Left ventricle myocardium inferior (tissue), 1 donor: ENCODE measurements around the gene WEE1. TPM values are rescaled to one million over a fixed set of nuclear protein-coding genes. Genes with fewer than 3 reads are reported as not detected.
"Not testable (repeated sequence)": the region's sequence is repeated elsewhere in the genome, so short reads cannot be mapped to it uniquely, and the experiment has no call there.

Experiments used
- DNase-seq: peaks from one replicate; pipeline ENCODE4 v3.0.0-alpha.2; 2020
- H3K27ac ChIP-seq: fragments of 200-600 bp; replicated peaks from 2 replicates; pipeline ENCODE4 v1.8.0; 2021
- H3K27me3 ChIP-seq: fragments of 200-600 bp; 2 replicates; pipeline ENCODE4 v1.8.0; 2021; ENCODE audit warnings: low read depth
- H3K36me3 ChIP-seq: fragments of 200-600 bp; 2 replicates; pipeline ENCODE4 v1.8.0; 2021
- H3K4me1 ChIP-seq: fragments of 200-600 bp; 2 replicates; pipeline ENCODE4 v1.8.0; 2021
- H3K4me3 ChIP-seq: fragments of 200-600 bp; 2 replicates; pipeline ENCODE4 v1.8.0; 2021; ENCODE audit warnings: mild to moderate bottlenecking, moderate library complexity
- H3K9me3 ChIP-seq: fragments of 200-600 bp; replicated peaks from 2 replicates; pipeline ENCODE4 v1.8.0; 2021
- intact Hi-C: fragments of 100-400 bp; cut with micrococcal nuclease; formaldehyde crosslinking; loops from one replicate; pipeline ENCODE4 v1.11.0; 2022
- total RNA-seq: library from RNA; stranded (reverse); fragmentation: NEBNext Ultra II Directional; extraction: Animal tissue kit (Norgen Biotek cat#: 25700); gene quantifications from one replicate; pipeline ENCODE4 v1.2.1, GENCODE V29; 2021
- TF ChIP-seq, protein P1 (sequence below): fragments of 200-600 bp; IDR thresholded peaks from 2 replicates; pipeline ENCODE4 v1.8.0; 2021; ENCODE audit warnings: antibody characterized with exemption, mild to moderate bottlenecking, borderline replicate concordance
- donor health status: DM: no; HTN: yes; CAD: no; lungs with severe emphysema.

WEE1 gene
- total RNA-seq, 1 donor from 2014 or later = 41.8 TPM

DNA sequence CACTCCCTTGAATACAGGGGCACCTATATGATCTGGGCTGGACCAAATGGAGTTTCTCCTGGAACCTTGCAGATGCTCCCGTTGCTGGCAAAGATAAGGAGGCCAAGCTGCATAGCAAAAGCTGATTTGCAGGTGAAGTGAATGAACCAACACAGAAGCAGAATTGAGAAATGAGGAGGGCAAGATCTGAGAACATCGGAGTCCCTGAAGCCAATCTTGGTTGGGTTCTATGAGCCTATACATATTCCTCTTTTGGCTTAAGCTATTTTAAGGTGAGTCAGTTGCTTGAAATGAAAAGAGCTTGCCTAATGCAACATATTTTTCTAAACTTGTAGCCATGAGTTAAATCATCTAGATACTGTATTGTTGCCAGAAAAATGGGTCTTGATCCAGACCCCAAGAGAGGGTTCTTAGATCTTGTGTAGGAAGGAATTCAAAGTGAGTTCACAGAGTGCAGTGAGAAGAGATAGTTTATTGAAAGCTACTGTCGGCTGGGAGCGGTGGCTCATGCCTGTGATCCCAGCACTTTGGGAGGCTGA lies 23.5 kb downstream of the WEE1 start:
- DNase-seq = no peak
- intact Hi-C loops = no loop called here
- peaks cover 8% of the 10 kb centered on the region for H3K4me1 ChIP-seq

DNA sequence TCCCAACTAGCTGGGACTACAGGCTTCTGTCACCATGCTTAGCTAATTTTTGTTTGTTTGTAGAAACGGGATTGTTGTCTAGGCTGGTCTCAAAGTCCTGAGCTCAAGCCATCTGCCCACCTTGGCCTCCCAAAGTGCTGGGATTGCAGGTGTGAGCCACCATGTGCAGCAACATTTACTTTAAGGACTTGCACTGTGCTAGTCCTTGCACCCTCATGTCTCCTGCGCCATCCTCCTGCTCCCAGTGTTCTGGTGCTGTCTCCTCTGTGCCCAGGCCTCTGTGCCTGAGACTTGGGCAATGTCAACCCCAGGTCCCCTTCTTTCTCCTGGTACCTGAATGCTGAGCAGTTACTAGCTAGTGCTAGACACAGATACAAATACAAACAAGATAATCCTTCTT lies 26.7 kb downstream of the WEE1 start:
- no peaks in the 10 kb centered on the region for H3K9me3 ChIP-seq
- intact Hi-C loops = no loop called here
- H3K27ac ChIP-seq = no peak overlapping the region
- H3K4me1 ChIP-seq = peaks cover 8% of the 10 kb centered on the region
- no peaks in the 10 kb centered on the region for H3K27me3 ChIP-seq
- DNase-seq = no peak
- TF ChIP-seq, protein P1, sequence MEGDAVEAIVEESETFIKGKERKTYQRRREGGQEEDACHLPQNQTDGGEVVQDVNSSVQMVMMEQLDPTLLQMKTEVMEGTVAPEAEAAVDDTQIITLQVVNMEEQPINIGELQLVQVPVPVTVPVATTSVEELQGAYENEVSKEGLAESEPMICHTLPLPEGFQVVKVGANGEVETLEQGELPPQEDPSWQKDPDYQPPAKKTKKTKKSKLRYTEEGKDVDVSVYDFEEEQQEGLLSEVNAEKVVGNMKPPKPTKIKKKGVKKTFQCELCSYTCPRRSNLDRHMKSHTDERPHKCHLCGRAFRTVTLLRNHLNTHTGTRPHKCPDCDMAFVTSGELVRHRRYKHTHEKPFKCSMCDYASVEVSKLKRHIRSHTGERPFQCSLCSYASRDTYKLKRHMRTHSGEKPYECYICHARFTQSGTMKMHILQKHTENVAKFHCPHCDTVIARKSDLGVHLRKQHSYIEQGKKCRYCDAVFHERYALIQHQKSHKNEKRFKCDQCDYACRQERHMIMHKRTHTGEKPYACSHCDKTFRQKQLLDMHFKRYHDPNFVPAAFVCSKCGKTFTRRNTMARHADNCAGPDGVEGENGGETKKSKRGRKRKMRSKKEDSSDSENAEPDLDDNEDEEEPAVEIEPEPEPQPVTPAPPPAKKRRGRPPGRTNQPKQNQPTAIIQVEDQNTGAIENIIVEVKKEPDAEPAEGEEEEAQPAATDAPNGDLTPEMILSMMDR = no peak
- H3K36me3 ChIP-seq = no peaks in the 10 kb centered on the region
- H3K4me3 ChIP-seq = no peak overlapping the region

More for the DNA sequence above, 23.5 kb downstream of the WEE1 start:
- H3K27me3 ChIP-seq = no peaks in the 10 kb centered on the region
- TF ChIP-seq, protein P1 = no peak
- H3K9me3 ChIP-seq = no peaks in the 10 kb centered on the region
- H3K27ac ChIP-seq = no peak overlapping the region
- no peak overlapping the region for H3K4me3 ChIP-seq
- H3K36me3 ChIP-seq = no peaks in the 10 kb centered on the region

- no peak for DNase-seq
- H3K4me3 ChIP-seq = no peak overlapping the region
- H3K36me3 ChIP-seq = no peaks in the 10 kb centered on the region
- H3K27me3 ChIP-seq = no peaks in the 10 kb centered on the region
- intact Hi-C loops = no loop called here
- TF ChIP-seq, protein P1 = no peak
- no peak overlapping the region for H3K27ac ChIP-seq
- no peaks in the 10 kb centered on the region for H3K9me3 ChIP-seq
- peaks cover 8% of the 10 kb centered on the region for H3K4me1 ChIP-seq
These were observed 27.2 kb downstream of the WEE1 start for GRCh38 chr11:9600644-9601036.

GRCh38 chr11:9601037-9601875 lies 27.8 kb downstream of the WEE1 start:
- H3K27me3 ChIP-seq = no peaks in the 10 kb centered on the region
- H3K9me3 ChIP-seq = no peaks in the 10 kb centered on the region
- no peak overlapping the region for H3K4me3 ChIP-seq
- H3K36me3 ChIP-seq = no peaks in the 10 kb centered on the region
- DNase-seq = no peak
- H3K4me1 ChIP-seq = peaks cover 8% of the 10 kb centered on the region
- H3K27ac ChIP-seq = peak overlapping the region; percentile 17
- TF ChIP-seq, protein P1 = no peak
- intact Hi-C loops = no loop called here

- Histone ChIP-seq H3K4me3 (no peak overlapping the region), H3K36me3 (no peaks in the 10 kb centered on the region), H3K27me3 (no peaks in the 10 kb centered on the region), H3K4me1 (peaks cover 8% of the 10 kb centered on the region), H3K27ac (no peak overlapping the region), H3K9me3 (no peaks in the 10 kb centered on the region)
- TF ChIP-seq, protein P1 = no peak
- intact Hi-C loops = no loop called here
- DNase-seq = no peak
These were observed 28.4 kb downstream of the WEE1 start for GRCh38 chr11:9601876-9602199.

DNA sequence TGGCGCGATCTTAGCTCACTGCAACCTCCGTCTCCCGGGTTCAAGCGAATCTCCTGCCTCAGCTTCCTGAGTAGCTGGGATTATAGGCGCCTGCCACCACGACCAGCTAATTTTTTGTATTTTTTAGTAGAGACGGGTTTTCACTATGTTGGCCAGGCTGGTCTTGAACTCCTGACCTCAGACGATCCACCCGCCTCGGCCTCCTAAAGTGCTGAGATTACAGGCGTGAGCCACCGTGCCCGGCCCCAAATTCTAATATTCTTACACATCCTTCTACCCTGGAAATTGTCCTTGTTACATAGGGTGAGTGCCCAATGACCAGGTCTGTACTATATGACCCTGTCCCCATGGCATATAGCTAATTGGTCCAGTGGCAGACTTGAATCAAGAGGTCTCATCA lies 29.7 kb downstream of the WEE1 start:
- H3K9me3 ChIP-seq, H3K4me3 ChIP-seq, DNase-seq, H3K4me1 ChIP-seq, H3K27me3 ChIP-seq, intact Hi-C loops, H3K36me3 ChIP-seq, H3K27ac ChIP-seq: not testable (repeated sequence)
